Activated T-helper 1 cell treated with Interleukin-2 at 50 U/mL for 16 hours (primary cell): Measurements from ENCODE around the gene SMIM14.

Experiments
- DNase-seq: peaks from one replicate; pipeline ENCODE4 v3.0.0-alpha.2; 2020; ENCODE audit warnings: low read depth

Gene SMIM14

GRCh38 chr4:39497909-39498726 lies 140.5 kb downstream of the SMIM14 start:
- DNase-seq: no peak
